ENCODE data around the gene CCR6.

CCR6 gene

DNA sequence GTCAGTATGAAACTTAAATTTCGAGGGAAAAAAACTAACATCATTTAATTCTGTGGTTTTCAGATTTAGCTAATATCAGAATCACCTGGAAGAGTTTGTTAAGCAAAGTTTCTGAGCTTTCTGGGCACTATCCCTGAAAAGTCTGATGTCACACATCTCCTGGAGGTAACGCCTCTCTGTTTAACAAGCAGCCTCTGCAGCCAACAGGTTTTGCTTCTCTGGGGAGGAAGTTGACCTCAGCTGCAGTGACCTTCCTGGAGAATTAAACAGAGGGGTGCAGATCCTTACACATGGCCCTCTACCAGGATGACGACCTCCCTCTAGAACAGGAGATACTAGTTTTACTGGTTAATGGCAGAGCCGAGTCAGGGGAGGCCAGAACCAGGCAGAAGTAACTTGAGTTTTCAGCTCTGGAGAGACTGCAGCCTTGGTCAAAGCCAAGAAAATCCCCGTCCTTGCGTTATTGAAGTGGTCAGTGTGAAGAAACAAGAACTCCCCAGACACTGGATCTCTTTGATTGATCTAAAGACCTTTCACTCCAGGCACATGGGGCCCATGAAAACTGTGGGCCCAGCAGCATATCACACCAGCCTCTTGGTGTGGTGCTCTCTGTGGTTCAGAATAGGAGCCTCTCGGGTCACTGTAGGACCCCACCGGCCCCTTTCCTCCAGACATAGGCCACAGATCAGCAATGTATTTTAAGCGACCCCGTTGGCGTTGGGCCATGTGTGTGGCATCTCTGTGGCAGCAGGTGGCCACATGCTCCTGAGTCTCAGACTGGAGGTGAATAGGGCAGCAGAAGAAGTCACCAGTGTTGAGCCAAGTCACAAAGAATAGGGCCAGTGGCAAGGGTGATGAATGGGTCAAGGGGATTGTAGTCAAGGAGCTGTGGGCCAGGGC, 33.4 kb upstream of the CCR6 start:
- no peak overlapping the region for H3K4me3 ChIP-seq (ENCODE audit: low read depth, low read length)
- no peak for DNase-seq (ENCODE audit: low read depth)
- TF ChIP-seq, protein P1, sequence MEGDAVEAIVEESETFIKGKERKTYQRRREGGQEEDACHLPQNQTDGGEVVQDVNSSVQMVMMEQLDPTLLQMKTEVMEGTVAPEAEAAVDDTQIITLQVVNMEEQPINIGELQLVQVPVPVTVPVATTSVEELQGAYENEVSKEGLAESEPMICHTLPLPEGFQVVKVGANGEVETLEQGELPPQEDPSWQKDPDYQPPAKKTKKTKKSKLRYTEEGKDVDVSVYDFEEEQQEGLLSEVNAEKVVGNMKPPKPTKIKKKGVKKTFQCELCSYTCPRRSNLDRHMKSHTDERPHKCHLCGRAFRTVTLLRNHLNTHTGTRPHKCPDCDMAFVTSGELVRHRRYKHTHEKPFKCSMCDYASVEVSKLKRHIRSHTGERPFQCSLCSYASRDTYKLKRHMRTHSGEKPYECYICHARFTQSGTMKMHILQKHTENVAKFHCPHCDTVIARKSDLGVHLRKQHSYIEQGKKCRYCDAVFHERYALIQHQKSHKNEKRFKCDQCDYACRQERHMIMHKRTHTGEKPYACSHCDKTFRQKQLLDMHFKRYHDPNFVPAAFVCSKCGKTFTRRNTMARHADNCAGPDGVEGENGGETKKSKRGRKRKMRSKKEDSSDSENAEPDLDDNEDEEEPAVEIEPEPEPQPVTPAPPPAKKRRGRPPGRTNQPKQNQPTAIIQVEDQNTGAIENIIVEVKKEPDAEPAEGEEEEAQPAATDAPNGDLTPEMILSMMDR (IDR thresholded peaks at IDR 0.05; ENCODE audit: low read depth, low read length, missing control alignments), result peak; percentile 1

DNA sequence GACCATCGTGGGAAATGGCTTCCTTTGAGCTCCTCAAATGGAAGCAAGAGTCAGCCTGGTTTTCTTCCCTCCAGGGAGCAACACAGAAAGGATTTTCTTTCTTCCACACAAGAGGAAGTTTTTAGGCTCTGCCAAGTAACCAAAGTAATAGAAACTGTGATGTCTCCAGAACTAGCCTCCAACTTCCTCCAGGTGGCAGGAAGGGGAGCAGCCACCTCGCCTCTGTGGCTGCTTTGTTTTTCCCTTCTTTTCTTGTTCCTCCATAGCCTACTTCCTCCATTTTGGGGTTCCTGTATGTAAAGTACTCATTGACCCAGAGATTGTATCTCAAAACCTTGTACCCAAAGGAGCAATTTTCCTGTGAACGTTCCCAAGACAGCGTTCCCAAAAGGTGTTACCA, 32.7 kb upstream of the CCR6 start:
- DNase-seq (ENCODE audit: low read depth), result no peak
- H3K4me3 ChIP-seq (ENCODE audit: low read depth, low read length), result no peak overlapping the region
- TF ChIP-seq, protein P1 (IDR thresholded peaks at IDR 0.05; ENCODE audit: low read depth, low read length, missing control alignments), result peak; percentile 17

DNA sequence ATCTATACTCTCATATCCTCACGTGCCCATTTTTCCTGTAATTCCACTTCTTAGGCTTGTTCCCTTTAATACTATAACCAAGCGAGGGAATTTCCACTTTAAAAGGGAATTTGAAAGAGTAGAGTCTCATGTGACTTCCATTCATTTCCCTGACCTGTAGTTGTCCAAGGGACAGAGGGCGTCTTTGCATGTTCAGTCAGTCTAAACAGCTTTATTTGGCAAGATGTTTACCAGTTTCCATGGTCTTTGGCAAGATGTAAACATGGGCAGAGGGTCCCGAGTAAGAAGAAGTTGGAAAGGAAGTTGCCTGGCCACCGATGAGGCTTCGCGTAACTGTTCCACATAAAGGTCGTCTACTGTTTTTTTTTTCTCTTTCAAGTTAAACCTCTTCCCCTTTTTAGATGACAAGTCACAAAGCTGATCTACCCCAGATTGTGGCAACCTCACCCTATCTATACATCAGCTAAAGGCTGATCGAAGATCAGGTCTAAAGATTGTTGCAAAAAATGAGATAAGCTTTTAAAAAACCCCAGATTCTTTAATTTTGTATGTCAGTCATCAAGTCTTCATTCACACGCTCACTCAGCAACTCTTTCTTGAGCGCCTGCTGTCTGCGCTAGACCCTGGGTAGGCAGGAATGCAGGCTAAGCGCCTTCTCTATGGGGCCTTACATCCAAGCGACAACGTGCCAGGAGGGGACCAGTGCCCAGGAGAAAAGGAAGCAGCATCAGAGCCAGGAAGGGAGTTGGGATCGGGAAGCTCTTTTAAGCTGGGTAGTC, 31.7 kb upstream of the CCR6 start:
- H3K4me3 ChIP-seq (ENCODE audit: low read depth, low read length), result no peak overlapping the region
- no peak for DNase-seq (ENCODE audit: low read depth)
- TF ChIP-seq, protein P1 (IDR thresholded peaks at IDR 0.05; ENCODE audit: low read depth, low read length, missing control alignments), result no peak

DNA sequence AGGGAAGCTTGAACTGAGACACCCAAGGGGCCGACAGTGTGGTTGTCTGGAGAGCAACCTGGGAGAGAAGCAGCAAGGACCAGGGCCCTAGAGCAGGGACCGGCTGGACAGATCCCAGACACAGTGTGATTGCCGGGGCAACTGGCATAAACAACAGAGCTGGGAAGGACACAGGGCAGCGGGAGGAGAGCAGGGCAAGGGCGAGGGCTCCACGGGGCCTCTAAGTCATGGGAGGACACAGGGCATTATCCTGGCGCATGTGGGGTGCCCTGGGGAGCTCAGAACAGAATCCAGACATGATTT, 31.1 kb upstream of the CCR6 start:
- no peak overlapping the region for H3K4me3 ChIP-seq (ENCODE audit: low read depth, low read length)
- DNase-seq (ENCODE audit: low read depth), result no peak
- TF ChIP-seq, protein P1 (IDR thresholded peaks at IDR 0.05; ENCODE audit: low read depth, low read length, missing control alignments), result no peak

DNA sequence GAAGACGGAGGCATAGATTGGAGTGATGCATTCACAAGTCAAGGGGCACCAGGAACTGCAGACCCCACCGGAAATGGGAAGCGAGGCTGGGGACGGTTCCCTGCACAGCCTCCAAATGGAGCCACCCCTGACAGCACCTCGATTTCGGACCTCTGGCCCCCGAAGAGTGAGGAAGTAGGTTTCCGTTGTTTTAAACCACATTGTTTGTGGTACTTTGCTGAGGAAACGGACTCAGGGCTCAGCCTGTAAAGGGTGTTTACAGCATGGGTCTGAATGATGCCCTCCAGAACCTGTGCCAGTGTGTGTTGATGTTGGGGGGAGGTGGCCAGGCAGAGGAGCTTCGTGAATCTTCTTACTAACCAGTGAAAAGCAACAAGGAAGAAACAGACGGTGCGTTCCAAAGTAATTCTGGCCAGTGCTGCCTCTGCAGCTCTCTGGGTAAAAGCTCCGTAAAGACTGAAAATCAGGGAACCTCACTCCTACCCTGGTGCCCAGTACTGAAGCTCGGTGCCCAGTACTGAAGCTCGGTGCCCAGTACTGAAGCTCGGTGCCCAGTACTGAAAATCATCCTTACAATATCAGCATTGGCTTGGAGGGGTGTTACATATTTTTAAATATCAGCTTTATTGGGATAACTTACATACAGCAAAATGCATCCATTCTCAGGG, 30.1 kb upstream of the CCR6 start:
- DNase-seq (ENCODE audit: low read depth), result no peak
- H3K4me3 ChIP-seq (ENCODE audit: low read depth, low read length), result peak overlapping the region; percentile 61
- TF ChIP-seq, protein P1 (IDR thresholded peaks at IDR 0.05; ENCODE audit: low read depth, low read length, missing control alignments), result peak; percentile 58

DNA sequence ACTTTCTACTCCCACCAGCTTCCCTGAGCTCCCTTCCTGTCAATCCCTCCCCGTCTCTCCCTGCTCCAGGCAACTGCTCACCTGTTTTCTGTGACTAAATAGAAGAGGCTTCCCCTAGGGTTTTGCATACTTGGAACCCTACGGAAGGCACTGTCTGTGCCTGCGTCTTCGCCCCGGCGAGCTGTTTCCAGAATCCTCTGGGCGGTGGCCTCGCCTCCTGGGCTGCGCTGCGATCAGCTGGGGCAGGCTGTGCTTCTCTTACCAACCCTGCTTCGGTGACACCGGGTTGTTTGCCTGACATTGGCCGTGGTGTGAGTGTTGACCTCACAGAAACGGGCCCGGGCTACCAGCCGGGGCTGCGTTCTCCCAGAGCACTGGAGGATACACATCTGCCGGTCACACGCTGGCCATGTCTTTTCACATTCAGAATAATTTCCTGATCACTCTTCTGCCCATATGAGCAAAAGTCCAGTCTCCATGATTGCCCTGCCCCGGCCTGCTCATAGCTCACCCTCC, 29.4 kb upstream of the CCR6 start:
- H3K4me3 ChIP-seq (ENCODE audit: low read depth, low read length), result peak overlapping the region; percentile 61
- TF ChIP-seq, protein P1 (IDR thresholded peaks at IDR 0.05; ENCODE audit: low read depth, low read length, missing control alignments), result no peak
- no peak for DNase-seq (ENCODE audit: low read depth)

Data from GM12864 (cell line).